HepG2 (cell line): Measurements from ENCODE around the gene SRP68. TPM values are rescaled to one million over a fixed set of nuclear protein-coding genes. Genes with fewer than 3 reads are reported as not detected.

ENCODE experiments used
- ATF7 ChIP-seq, 2 experiments: fragments of 450-650 bp in 1 of 2; sonication (generic) in 1 of 2; formaldehyde crosslinking in 1 of 2; IDR thresholded peaks; 2 replicates each; pipeline versions ENCODE4 v1.4.0 to v1.6.1; 2016 to 2020; ENCODE audit warnings: antibody characterized with exemption in 1 of 2, mild to moderate bottlenecking in 1 of 2, missing genetic modification reagents in 1 of 2
- EP300 ChIP-seq, 3 experiments: sonication (generic) in 1 of 3; formaldehyde crosslinking in 1 of 3; IDR thresholded peaks; 2 replicates each; pipeline versions ENCODE4 v1.5.1 to v1.6.1; 2011 to 2020; ENCODE audit warnings: low read depth in 2 of 3, low read length in 2 of 3, borderline replicate concordance in 1 of 3, improper control_type of control experiment in 1 of 3, mild to moderate bottlenecking in 1 of 3, missing genetic modification reagents in 1 of 3, moderate library complexity in 1 of 3
- GMEB2 ChIP-seq: IDR thresholded peaks from 2 replicates; pipeline ENCODE4 v1.6.1; 2016; ENCODE audit warnings: missing biosample characterization, missing genetic modification reagents, low read depth
- GTF3A ChIP-seq: sonication (generic); formaldehyde crosslinking; conservative IDR thresholded peaks from 2 replicates; pipeline ENCODE4 v1.4.0; 2020; ENCODE audit warnings: mild to moderate bottlenecking, missing genetic modification reagents
- HDAC2 ChIP-seq: sonication (generic); formaldehyde crosslinking; IDR thresholded peaks from 2 replicates; pipeline ENCODE4 v1.4.0; 2020; ENCODE audit warnings: missing genetic modification reagents
- LBX2 ChIP-seq: sonication (generic); formaldehyde crosslinking; IDR thresholded peaks from 2 replicates; pipeline ENCODE4 v1.5.0; 2020; ENCODE audit warnings: missing genetic modification reagents, mild to moderate bottlenecking, borderline replicate concordance
- ZFYVE20 ChIP-seq: sonication (generic); formaldehyde crosslinking; IDR thresholded peaks from 2 replicates; pipeline ENCODE4 v1.8.0; 2023; ENCODE audit warnings: low read depth, mild to moderate bottlenecking, moderate library complexity, missing genetic modification reagents, borderline replicate concordance
- ZNF772 ChIP-seq: sonication (generic); formaldehyde crosslinking; IDR thresholded peaks from 2 replicates; pipeline ENCODE4 v1.5.0; 2020; ENCODE audit warnings: mild to moderate bottlenecking, missing genetic modification reagents
- ZNF788 ChIP-seq: sonication (generic); formaldehyde crosslinking; IDR thresholded peaks from 2 replicates; pipeline ENCODE4 v1.5.0; 2020; ENCODE audit warnings: mild to moderate bottlenecking, missing genetic modification reagents, borderline replicate concordance
- ZNF790 ChIP-seq: sonication (generic); formaldehyde crosslinking; IDR thresholded peaks from 2 replicates; pipeline ENCODE4 v1.8.0; 2022; ENCODE audit warnings: missing genetic modification reagents, mild to moderate bottlenecking, borderline replicate concordance
- ZSCAN30 ChIP-seq: sonication (generic); formaldehyde crosslinking; IDR thresholded peaks from 2 replicates; pipeline ENCODE4 v1.5.0; 2020; ENCODE audit warnings: mild to moderate bottlenecking, missing genetic modification reagents
- polyA plus RNA-seq, 8 experiments: library from polyadenylated mRNA; depleted of rRNA in 3 of 8; stranded (reverse) in 7 of 8; unstranded in 1 of 8; fragments of >200 nt; fragmentation: Illumina TruSeq in 4 of 8; extraction: Trizol in 4 of 8; gene quantifications; 2 replicates each; pipeline versions ENCODE4 v1.2.1 to v1.2.3, GENCODE V29; 2011 to 2016; ENCODE audit warnings: low read depth in 4 of 8, missing spikeins in 1 of 8, mixed read lengths in 1 of 8; ENCODE audit not compliant: insufficient read depth in 1 of 8
- total RNA-seq, 5 experiments: library from RNA; depleted of rRNA; stranded (reverse); fragments of >200 nt; fragmentation: Illumina TruSeq; extraction: Trizol; gene quantifications; 2 replicates each; pipeline ENCODE4 v1.2.3, GENCODE V29; 2016; ENCODE audit warnings: low read depth in 1 of 5
- TF ChIP-seq, protein P1 (sequence below): sonication (generic); formaldehyde crosslinking; IDR thresholded peaks from 2 replicates; pipeline ENCODE4 v1.4.0; 2020; ENCODE audit warnings: missing genetic modification reagents, borderline replicate concordance

SRP68 gene
- total and polyA plus RNA-seq, 2 of the 13 experiments (the other 11 are each of a cell fraction or from before 2014, with no cell fraction given) = 39.8 to 74.3 TPM

GRCh38 chr17:76119409-76120371, 47.4 kb upstream of the SRP68 start (continued):
- TF ChIP-seq EP300 (IDR thresholded peaks at IDR 0.05; ENCODE audit: low read depth in 2 of 2, low read length in 2 of 2) = peak in 1 of 2 experiments; percentile 75; a peak in 2 of 4 replicates
- 0 out of 2 replicates have a peak, but pooled peaks have one; percentile 66 for TF ChIP-seq EP300 (CRISPR knock-in tag; IDR thresholded peaks at IDR 0.05; ENCODE audit: borderline replicate concordance)
- no peak for TF ChIP-seq LBX2 (CRISPR knock-in tag)
- TF ChIP-seq, protein P1, sequence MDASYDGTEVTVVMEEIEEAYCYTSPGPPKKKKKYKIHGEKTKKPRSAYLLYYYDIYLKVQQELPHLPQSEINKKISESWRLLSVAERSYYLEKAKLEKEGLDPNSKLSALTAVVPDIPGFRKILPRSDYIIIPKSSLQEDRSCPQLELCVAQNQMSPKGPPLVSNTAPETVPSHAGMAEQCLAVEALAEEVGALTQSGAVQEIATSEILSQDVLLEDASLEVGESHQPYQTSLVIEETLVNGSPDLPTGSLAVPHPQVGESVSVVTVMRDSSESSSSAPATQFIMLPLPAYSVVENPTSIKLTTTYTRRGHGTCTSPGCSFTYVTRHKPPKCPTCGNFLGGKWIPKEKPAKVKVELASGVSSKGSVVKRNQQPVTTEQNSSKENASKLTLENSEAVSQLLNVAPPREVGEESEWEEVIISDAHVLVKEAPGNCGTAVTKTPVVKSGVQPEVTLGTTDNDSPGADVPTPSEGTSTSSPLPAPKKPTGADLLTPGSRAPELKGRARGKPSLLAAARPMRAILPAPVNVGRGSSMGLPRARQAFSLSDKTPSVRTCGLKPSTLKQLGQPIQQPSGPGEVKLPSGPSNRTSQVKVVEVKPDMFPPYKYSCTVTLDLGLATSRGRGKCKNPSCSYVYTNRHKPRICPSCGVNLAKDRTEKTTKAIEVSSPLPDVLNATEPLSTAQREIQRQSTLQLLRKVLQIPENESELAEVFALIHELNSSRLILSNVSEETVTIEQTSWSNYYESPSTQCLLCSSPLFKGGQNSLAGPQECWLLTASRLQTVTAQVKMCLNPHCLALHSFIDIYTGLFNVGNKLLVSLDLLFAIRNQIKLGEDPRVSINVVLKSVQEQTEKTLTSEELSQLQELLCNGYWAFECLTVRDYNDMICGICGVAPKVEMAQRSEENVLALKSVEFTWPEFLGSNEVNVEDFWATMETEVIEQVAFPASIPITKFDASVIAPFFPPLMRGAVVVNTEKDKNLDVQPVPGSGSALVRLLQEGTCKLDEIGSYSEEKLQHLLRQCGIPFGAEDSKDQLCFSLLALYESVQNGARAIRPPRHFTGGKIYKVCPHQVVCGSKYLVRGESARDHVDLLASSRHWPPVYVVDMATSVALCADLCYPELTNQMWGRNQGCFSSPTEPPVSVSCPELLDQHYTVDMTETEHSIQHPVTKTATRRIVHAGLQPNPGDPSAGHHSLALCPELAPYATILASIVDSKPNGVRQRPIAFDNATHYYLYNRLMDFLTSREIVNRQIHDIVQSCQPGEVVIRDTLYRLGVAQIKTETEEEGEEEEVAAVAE (CRISPR knock-in tag) = no peak
- peak; percentile 24; the same call in 1 of the 2 replicates for TF ChIP-seq ZNF772 (CRISPR knock-in tag)
- no peak for TF ChIP-seq ATF7 (IDR thresholded peaks at IDR 0.05)
- TF ChIP-seq ATF7 (CRISPR knock-in tag; IDR thresholded peaks at IDR 0.05) = peak; percentile 68
- TF ChIP-seq ZSCAN30 = no peak
- TF ChIP-seq ZNF788 (CRISPR knock-in tag) = peak; percentile 73; the same call in 1 of the 2 replicates
- 0 out of 2 replicates have a peak, but pooled peaks have one; percentile 17 for TF ChIP-seq GMEB2 (CRISPR knock-in tag)
- no peak for TF ChIP-seq ZFYVE20 (CRISPR knock-in tag)
- TF ChIP-seq HDAC2 = peak; percentile 54; the same call in 1 of the 2 replicates
- no peak for TF ChIP-seq GTF3A (CRISPR knock-in tag)
- no peak for TF ChIP-seq ZNF790
